Left kidney (tissue), 2 donors: ENCODE results near the gene TCF19. TPM values are rescaled to one million over a fixed set of nuclear protein-coding genes. Genes with fewer than 3 reads are reported as not detected.
"Not testable (repeated sequence)": the region's sequence is repeated elsewhere in the genome, so short reads cannot be mapped to it uniquely, and the experiment has no call there.

ENCODE experiments used
- DNase-seq: peaks from one replicate; pipeline ENCODE4 v3.0.0-alpha.2; 2013
- polyA plus RNA-seq: library from polyadenylated mRNA; unstranded; fragments of 120-200 nt; gene quantifications from one replicate; pipeline ENCODE4 v1.2.1, GENCODE V29; 2013; ENCODE audit not compliant: insufficient read length

The TCF19 gene
- polyA plus RNA-seq, 1 donor: 23.4 TPM

- no peak for DNase-seq
Measured at GRCh38 chr6:31161216-31162126, 3.1 kb downstream of the TCF19 start.

GRCh38 chr6:31162463-31163165 is 4.2 kb downstream of the TCF19 start:
- no peak for DNase-seq

GRCh38 chr6:31163922-31164321 is 5.5 kb downstream of the TCF19 start:
- DNase-seq: no peak

- not testable (repeated sequence) for DNase-seq
Measured at GRCh38 chr6:31164475-31165063, 6.2 kb downstream of the TCF19 start.

GRCh38 chr6:31165064-31165832 is 6.9 kb downstream of the TCF19 start:
- DNase-seq: not testable (repeated sequence)

- DNase-seq: no peak
Measured at GRCh38 chr6:31165986-31166385, 7.6 kb downstream of the TCF19 start.

- no peak for DNase-seq
Measured at GRCh38 chr6:31168606-31169005, 10.2 kb downstream of the TCF19 start.

GRCh38 chr6:31169123-31169857 is 10.9 kb downstream of the TCF19 start:
- DNase-seq: no peak

- DNase-seq: not testable (repeated sequence)
Measured at GRCh38 chr6:31169858-31170599, 11.6 kb downstream of the TCF19 start.

GRCh38 chr6:31170600-31170881 is 12.2 kb downstream of the TCF19 start, which contains the start of gene POU5F1:
Gene POU5F1 (minus strand): TSS chr6:31170682. CDS start chr6:31170620, 62 bp downstream.
- no peak for DNase-seq

GRCh38 chr6:31170987-31171671 is 12.7 kb downstream of the TCF19 start:
- no peak for DNase-seq

- no peak for DNase-seq
Measured at GRCh38 chr6:31171931-31172905, 13.8 kb downstream of the TCF19 start.

GRCh38 chr6:31172973-31173384 is 14.6 kb downstream of the TCF19 start:
- DNase-seq: no peak

GRCh38 chr6:31173406-31173805 is 15.0 kb downstream of the TCF19 start:
- no peak for DNase-seq

GRCh38 chr6:31174378-31174777 is 16.0 kb downstream of the TCF19 start:
- DNase-seq: no peak

GRCh38 chr6:31175971-31176370 is 17.6 kb downstream of the TCF19 start:
- no peak for DNase-seq

- DNase-seq: no peak
Measured at GRCh38 chr6:31178143-31179041, 20.0 kb downstream of the TCF19 start.

- DNase-seq: no peak
Measured at GRCh38 chr6:31179042-31179386, 20.6 kb downstream of the TCF19 start.
